Esophagus (tissue), 2 donors: Measurements from ENCODE around the gene TRAF7. TPM values are rescaled to one million over a fixed set of nuclear protein-coding genes. Genes with fewer than 3 reads are reported as not detected.
A peak's percentile ranks its signal among the peaks of the same experiment; 100 is the strongest.

Source experiments
- H3K27ac ChIP-seq, 2 donors: one replicate each; pipeline ENCODE4 v1.5.1; 2013; ENCODE audit warnings: low read depth in 2 of 2, mild to moderate bottlenecking in 2 of 2, inconsistent platforms in 1 of 2, low read length in 1 of 2, moderate library complexity in 1 of 2
- H3K27me3 ChIP-seq, 2 donors: one replicate each; pipeline ENCODE4 v1.6.1; 2013; ENCODE audit warnings: low read length in 2 of 2, control low read depth in 1 of 2, mild to moderate bottlenecking in 1 of 2; ENCODE audit not compliant: insufficient read depth in 2 of 2, control insufficient read depth in 1 of 2
- H3K36me3 ChIP-seq, 2 donors: one replicate each; pipeline ENCODE4 v1.6.1; 2013; ENCODE audit warnings: low read length in 1 of 2; ENCODE audit not compliant: control insufficient read depth in 2 of 2, insufficient read depth in 2 of 2
- H3K4me1 ChIP-seq, 2 donors: one replicate each; pipeline ENCODE4 v1.6.1; 2013; ENCODE audit warnings: low read length in 1 of 2; ENCODE audit not compliant: control insufficient read depth in 2 of 2, insufficient read depth in 2 of 2
- H3K4me3 ChIP-seq, 2 donors: one replicate each; pipeline ENCODE4 v1.5.1; 2013; ENCODE audit warnings: low read length in 2 of 2, mild to moderate bottlenecking in 2 of 2, low read depth in 1 of 2, moderate library complexity in 1 of 2
- H3K9me3 ChIP-seq, 2 donors: one replicate each; pipeline ENCODE4 v1.6.1; 2013; ENCODE audit warnings: mild to moderate bottlenecking in 2 of 2, low read depth in 1 of 2, low read length in 1 of 2, moderate library complexity in 1 of 2; ENCODE audit not compliant: control insufficient read depth in 2 of 2, insufficient read depth in 1 of 2
- WGBS, 2 donors: extraction: QIAGEN DNeasy Blood & Tissue Kit; methylation state at CpG; one replicate each; pipeline ENCODE4 v1.1.7; 2013; 5-methylcytosine and 5-hydroxymethylcytosine counted together
- polyA plus RNA-seq, 2 donors: library from polyadenylated mRNA; stranded (reverse); fragments of 200-250 nt; gene quantifications; one replicate each; pipeline ENCODE4 v1.2.3, GENCODE V29; 2013
- donor health status: healthy with polysubstance abuse.
- donor health status: Bipolar disorder and iron deficiency.

Gene TRAF7
- polyA plus RNA-seq, 2 donors = 40.1 to 41.5 TPM

GRCh38 chr16:2172688-2173335 lies 17.2 kb downstream of the TRAF7 start:
- Histone ChIP-seq H3K36me3 (peaks cover 21 to 80% of the 10 kb centered on the region in 2 donors), H3K9me3 (no peaks in the 10 kb centered on the region), H3K27me3 (no peaks in the 10 kb centered on the region), H3K27ac (no peak overlapping the region), H3K4me1 (peaks cover 0 to 13% of the 10 kb centered on the region in 2 donors), H3K4me3 (no peak overlapping the region)
- 90 to 91% methylated on average over 29 of the region's 29 CpGs for WGBS, 2 donors

- Histone ChIP-seq H3K27ac (no peak overlapping the region), H3K4me1 (peaks cover 0 to 13% of the 10 kb centered on the region in 2 donors), H3K4me3 (no peak overlapping the region), H3K27me3 (peaks cover 0 to 2% of the 10 kb centered on the region in 2 donors), H3K9me3 (peaks cover 0 to 1% of the 10 kb centered on the region in 2 donors), H3K36me3 (peaks cover 21 to 74% of the 10 kb centered on the region in 2 donors)
- 90 to 91% methylated on average over 14 of the region's 14 CpGs for WGBS, 2 donors
These were observed 17.8 kb downstream of the TRAF7 start for GRCh38 chr16:2173366-2173765.

- H3K4me1 ChIP-seq = peaks cover 2 to 13% of the 10 kb centered on the region in 2 donors
- H3K27me3 ChIP-seq = peaks cover 0 to 2% of the 10 kb centered on the region in 2 donors
- H3K36me3 ChIP-seq = peaks cover 21 to 70% of the 10 kb centered on the region in 2 donors
- no peak overlapping the region for H3K4me3 ChIP-seq
- WGBS, 2 donors = 87 to 96% methylated on average over 4 of the region's 4 CpGs
- H3K27ac ChIP-seq = no peak overlapping the region
- peaks cover 0 to 3% of the 10 kb centered on the region in 2 donors for H3K9me3 ChIP-seq
These were observed 18.3 kb downstream of the TRAF7 start for GRCh38 chr16:2173916-2174315.

- Histone ChIP-seq H3K36me3 (peaks cover 21 to 66% of the 10 kb centered on the region in 2 donors), H3K27ac (no peak overlapping the region)
- 82 to 90% methylated on average over 21 of the region's 21 CpGs for WGBS, 2 donors
These were observed 19.0 kb downstream of the TRAF7 start for GRCh38 chr16:2174396-2175131.

GRCh38 chr16:2175454-2175853 lies 19.9 kb downstream of the TRAF7 start:
- Histone ChIP-seq H3K27me3 (peaks cover 0 to 2% of the 10 kb centered on the region in 2 donors), H3K27ac (no peak overlapping the region), H3K4me1 (peaks cover 2 to 18% of the 10 kb centered on the region in 2 donors), H3K36me3 (peaks cover 21 to 59% of the 10 kb centered on the region in 2 donors), H3K4me3 (no peak overlapping the region), H3K9me3 (peaks cover 0 to 3% of the 10 kb centered on the region in 2 donors)
- 87 to 95% methylated on average over 10 of the region's 10 CpGs for WGBS, 2 donors

More at GRCh38 chr16:2174396-2175131, 19.0 kb downstream of the TRAF7 start:
- H3K4me1 ChIP-seq = peaks cover 2 to 18% of the 10 kb centered on the region in 2 donors
- no peak overlapping the region for H3K4me3 ChIP-seq
- H3K27me3 ChIP-seq = peaks cover 0 to 2% of the 10 kb centered on the region in 2 donors
- H3K9me3 ChIP-seq = peaks cover 0 to 3% of the 10 kb centered on the region in 2 donors

GRCh38 chr16:2176047-2176446 lies 20.5 kb downstream of the TRAF7 start:
- Histone ChIP-seq H3K4me1 (peaks cover 2 to 18% of the 10 kb centered on the region in 2 donors), H3K27ac (no peak overlapping the region), H3K9me3 (peaks cover 0 to 3% of the 10 kb centered on the region in 2 donors), H3K4me3 (no peak overlapping the region), H3K36me3 (peaks cover 21 to 54% of the 10 kb centered on the region in 2 donors), H3K27me3 (peaks cover 0 to 2% of the 10 kb centered on the region in 2 donors)
- WGBS, 2 donors = 90 to 91% methylated on average over 23 of the region's 23 CpGs

- no peak overlapping the region for H3K27ac ChIP-seq
- peaks cover 21 to 44% of the 10 kb centered on the region in 2 donors for H3K36me3 ChIP-seq
- peaks cover 0 to 5% of the 10 kb centered on the region in 2 donors for H3K9me3 ChIP-seq
- H3K4me3 ChIP-seq = no peak overlapping the region
- H3K4me1 ChIP-seq = peaks cover 2 to 18% of the 10 kb centered on the region in 2 donors
- peaks cover 0 to 2% of the 10 kb centered on the region in 2 donors for H3K27me3 ChIP-seq
- 86 to 93% methylated on average over 18 of the region's 18 CpGs for WGBS, 2 donors
These were observed 21.5 kb downstream of the TRAF7 start for GRCh38 chr16:2177101-2177500.

GRCh38 chr16:2177561-2177960 lies 22.0 kb downstream of the TRAF7 start:
- 91 to 92% methylated on average over 20 of the region's 20 CpGs for WGBS, 2 donors
- H3K4me1 ChIP-seq = peaks cover 2 to 18% of the 10 kb centered on the region in 2 donors
- H3K36me3 ChIP-seq = peaks cover 21 to 44% of the 10 kb centered on the region in 2 donors
- H3K9me3 ChIP-seq = peaks cover 0 to 6% of the 10 kb centered on the region in 2 donors
- no peak overlapping the region for H3K27ac ChIP-seq
- H3K4me3 ChIP-seq = no peak overlapping the region
- peaks cover 0 to 2% of the 10 kb centered on the region in 2 donors for H3K27me3 ChIP-seq

GRCh38 chr16:2178321-2179106 lies 22.9 kb downstream of the TRAF7 start:
- Histone ChIP-seq H3K27ac (peak overlapping the region in 1 of 2 donors; percentile 30), H3K9me3 (peaks cover 0 to 6% of the 10 kb centered on the region in 2 donors), H3K36me3 (peaks cover 15 to 38% of the 10 kb centered on the region in 2 donors), H3K4me3 (no peak overlapping the region), H3K4me1 (peaks cover 2 to 18% of the 10 kb centered on the region in 2 donors), H3K27me3 (peaks cover 0 to 2% of the 10 kb centered on the region in 2 donors)
- 39 to 45% methylated on average over 65 to 106 of the region's 106 CpGs for WGBS, 2 donors
